Trophoblast cell (in vitro differentiated cells and primary cell): Measurements from ENCODE around the gene FMC1. TPM values are rescaled to one million over a fixed set of nuclear protein-coding genes. Genes with fewer than 3 reads are reported as not detected.

Experiments used
- DNase-seq, 2 donors: peaks; one replicate each; pipeline ENCODE4 v3.0.0-alpha.2; 2016
- H2AFZ ChIP-seq: 2 replicates; pipeline ENCODE4 v1.6.1; 2013; ENCODE audit warnings: low read length, moderate library complexity, mild to moderate bottlenecking; ENCODE audit not compliant: insufficient read depth, poor library complexity
- H2AK5ac ChIP-seq: 2 replicates; pipeline ENCODE4 v1.6.1; 2013; ENCODE audit warnings: mild to moderate bottlenecking, low read length
- H2BK120ac ChIP-seq: 2 replicates; pipeline ENCODE4 v1.6.1; 2013; ENCODE audit warnings: low read length, mild to moderate bottlenecking, moderate library complexity; ENCODE audit not compliant: insufficient read depth, poor library complexity
- H2BK12ac ChIP-seq: 2 replicates; pipeline ENCODE4 v1.6.1; 2013; ENCODE audit warnings: mild to moderate bottlenecking, low read length, moderate library complexity
- H2BK5ac ChIP-seq: 2 replicates; pipeline ENCODE4 v1.6.1; 2013; ENCODE audit warnings: low read length, low read depth, moderate library complexity, mild to moderate bottlenecking; ENCODE audit not compliant: poor library complexity
- H3K14ac ChIP-seq: 2 replicates; pipeline ENCODE4 v1.6.1; 2013; ENCODE audit warnings: mild to moderate bottlenecking, low read length
- H3K18ac ChIP-seq: 2 replicates; pipeline ENCODE4 v1.6.1; 2013; ENCODE audit warnings: mild to moderate bottlenecking, low read length
- H3K23ac ChIP-seq: 2 replicates; pipeline ENCODE4 v1.6.1; 2013; ENCODE audit warnings: low read length
- H3K27ac ChIP-seq: 2 replicates; pipeline ENCODE4 v1.5.1; 2013; ENCODE audit warnings: low read depth, mild to moderate bottlenecking, inconsistent platforms, low read length, moderate library complexity
- H3K27me3 ChIP-seq: 2 replicates; pipeline ENCODE4 v1.6.1; 2013; ENCODE audit warnings: inconsistent platforms, mild to moderate bottlenecking, low read length, moderate library complexity; ENCODE audit not compliant: insufficient read depth
- H3K36me3 ChIP-seq, 2 experiments: 1 replicate in 1 of 2; 2 replicates in 1 of 2; pipeline ENCODE4 v1.6.1; 2013; ENCODE audit warnings: low read length in 2 of 2, mild to moderate bottlenecking in 2 of 2, moderate library complexity in 1 of 2; ENCODE audit not compliant: insufficient read depth in 2 of 2, control insufficient read depth in 1 of 2
- H3K4ac ChIP-seq: 2 replicates; pipeline ENCODE4 v1.6.1; 2013; ENCODE audit warnings: low read depth, mild to moderate bottlenecking, low read length, moderate library complexity
- H3K4me1 ChIP-seq, 2 experiments: 1 replicate in 1 of 2; 2 replicates in 1 of 2; pipeline ENCODE4 v1.6.1; 2013; ENCODE audit warnings: low read length in 2 of 2, mild to moderate bottlenecking in 2 of 2, moderate library complexity in 1 of 2; ENCODE audit not compliant: insufficient read depth in 2 of 2, control insufficient read depth in 1 of 2
- H3K4me2 ChIP-seq: 2 replicates; pipeline ENCODE4 v1.6.1; 2013; ENCODE audit warnings: inconsistent platforms, mild to moderate bottlenecking, low read length, moderate library complexity
- H3K4me3 ChIP-seq: 2 replicates; pipeline ENCODE4 v1.5.1; 2013; ENCODE audit warnings: mild to moderate bottlenecking, low read depth, low read length, inconsistent platforms
- H3K79me1 ChIP-seq: one replicate; pipeline ENCODE4 v1.6.1; 2013; ENCODE audit warnings: low read length
- H3K79me2 ChIP-seq: 2 replicates; pipeline ENCODE4 v1.6.1; 2013; ENCODE audit warnings: low read length, mild to moderate bottlenecking; ENCODE audit not compliant: control insufficient read depth, insufficient read depth, poor library complexity
- H3K9ac ChIP-seq: 2 replicates; pipeline ENCODE4 v1.6.1; 2013; ENCODE audit warnings: mild to moderate bottlenecking, low read length
- H3K9me3 ChIP-seq: 2 replicates; pipeline ENCODE4 v1.6.1; 2013; ENCODE audit warnings: low read depth, mild to moderate bottlenecking, control low read depth, inconsistent platforms, low read length; ENCODE audit not compliant: insufficient read depth
- H4K12ac ChIP-seq: 2 replicates; pipeline ENCODE4 v1.6.1; 2013; ENCODE audit warnings: low read depth, mild to moderate bottlenecking, low read length, moderate library complexity
- H4K8ac ChIP-seq: 2 replicates; pipeline ENCODE4 v1.6.1; 2013; ENCODE audit warnings: low read depth, mild to moderate bottlenecking, low read length, moderate library complexity
- H4K91ac ChIP-seq: one replicate; pipeline ENCODE4 v1.6.1; 2013; ENCODE audit warnings: low read depth, mild to moderate bottlenecking, low read length, moderate library complexity
- WGBS: extraction: QIAGEN DNeasy Blood & Tissue Kit; methylation state at CpG from one replicate; pipeline ENCODE4 v1.1.7; 2013; ENCODE audit warnings: missing lambda C conversion rate; ENCODE audit not compliant: insufficient read length, insufficient coverage; ENCODE audit errors: extremely low coverage; 5-methylcytosine and 5-hydroxymethylcytosine counted together
- polyA plus RNA-seq: library from polyadenylated mRNA; stranded (reverse); fragments of 200-250 nt; gene quantifications from 2 replicates; pipeline ENCODE4 v1.2.3, GENCODE V29; 2013

The FMC1 gene, protein sequence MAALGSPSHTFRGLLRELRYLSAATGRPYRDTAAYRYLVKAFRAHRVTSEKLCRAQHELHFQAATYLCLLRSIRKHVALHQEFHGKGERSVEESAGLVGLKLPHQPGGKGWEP
- 27.6 and 28.9 TPM in 2 replicates for polyA plus RNA-seq

DNA sequence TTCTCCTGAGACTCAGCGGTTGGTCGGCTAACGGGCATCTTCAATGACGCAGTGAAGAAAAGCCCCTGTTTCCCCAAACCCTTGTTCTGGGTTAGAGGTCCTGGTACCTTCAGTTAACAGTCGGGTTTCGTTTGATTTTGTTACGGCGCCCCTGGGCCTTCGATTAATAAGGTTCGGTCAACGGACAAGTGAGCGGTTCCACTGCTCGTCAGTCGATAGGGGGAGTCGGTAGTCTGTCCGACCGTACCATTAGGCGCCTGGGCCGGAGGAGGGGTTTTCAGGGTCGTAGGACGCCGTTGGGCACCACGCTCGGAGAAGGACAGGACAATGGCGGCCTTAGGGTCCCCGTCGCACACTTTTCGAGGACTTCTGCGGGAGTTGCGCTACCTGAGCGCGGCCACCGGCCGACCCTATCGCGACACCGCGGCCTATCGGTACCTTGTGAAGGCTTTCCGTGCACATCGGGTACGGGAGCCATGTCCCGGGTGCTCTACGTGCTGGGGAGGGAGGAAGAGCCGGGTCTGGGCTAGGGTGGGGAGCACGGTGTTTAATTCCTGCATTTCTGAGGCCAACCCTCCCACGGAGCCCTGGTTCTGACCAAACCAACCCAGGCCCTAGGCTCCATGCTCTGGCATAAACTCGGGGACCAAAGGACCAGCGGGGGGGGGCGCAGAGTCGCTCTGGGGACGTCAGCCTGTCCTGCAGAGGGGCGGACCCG, at the start of gene FMC1:
TSS of gene FMC1 (plus strand) at position 280 of the 718 bp plus-strand sequence. CDS start at position 328, 48 bp downstream.
- H3K36me3 ChIP-seq, result peaks cover 1 to 2% of the 10 kb centered on the region in 2 experiments
- no peaks in the 10 kb centered on the region for H3K27me3 ChIP-seq
- peaks cover 3% of the 10 kb centered on the region for H3K79me2 ChIP-seq
- H3K4me3 ChIP-seq, result peak within 1 kb of the TSS; percentile 97
- H4K91ac ChIP-seq, result peak within 1 kb of the TSS; percentile 99
- peak within 1 kb of the TSS; percentile 92 for H4K8ac ChIP-seq
- H2AK5ac ChIP-seq, result peak within 1 kb of the TSS; percentile 21
- peak within 1 kb of the TSS; percentile 87 for H3K4me2 ChIP-seq
- H2BK12ac ChIP-seq, result no peak within 1 kb of the TSS
- peak within 1 kb of the TSS; percentile 83 for H3K14ac ChIP-seq
- peak within 1 kb of the TSS; percentile 56 for H2AFZ ChIP-seq
- peaks cover 0 to 3% of the 10 kb centered on the region in 2 experiments for H3K4me1 ChIP-seq
- peak; percentile 90 to 93 for DNase-seq
- peak within 1 kb of the TSS; percentile 98 for H3K18ac ChIP-seq
- WGBS, result no CpG with 5 or more reads among the region's 54 CpGs
- H2BK5ac ChIP-seq, result peak within 1 kb of the TSS; percentile 74
- peak within 1 kb of the TSS; percentile 99 for H3K9ac ChIP-seq
- no peaks in the 10 kb centered on the region for H3K9me3 ChIP-seq
- H4K12ac ChIP-seq, result peak within 1 kb of the TSS; percentile 99
- H3K4ac ChIP-seq, result peak within 1 kb of the TSS; percentile 87
- H2BK120ac ChIP-seq, result peak within 1 kb of the TSS; percentile 81
- H3K23ac ChIP-seq, result no peak within 1 kb of the TSS
- H3K79me1 ChIP-seq, result peaks cover 10% of the 10 kb centered on the region
- peak within 1 kb of the TSS; percentile 96 for H3K27ac ChIP-seq

DNA sequence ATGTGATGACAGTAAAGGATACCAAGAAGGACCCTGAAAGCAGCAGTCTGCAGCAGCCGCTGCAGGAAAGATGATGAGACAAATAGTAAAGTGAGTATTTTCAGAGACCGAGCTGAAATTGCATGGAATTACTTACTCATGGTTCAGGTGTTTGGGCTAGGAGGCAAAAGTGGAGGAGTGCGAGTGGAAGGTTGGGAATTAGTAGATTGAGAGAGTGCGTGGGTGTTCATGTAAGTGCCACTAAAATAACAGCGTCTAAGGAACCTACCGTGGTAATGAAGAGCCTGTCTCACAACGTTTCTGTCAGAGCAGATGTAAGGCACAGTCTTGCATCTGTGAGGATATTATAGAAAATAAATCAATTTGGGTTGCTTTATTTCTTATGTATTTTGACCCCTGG, 48.3 kb upstream of the FMC1 start:
- H3K9me3 ChIP-seq, result no peaks in the 10 kb centered on the region
- no peak overlapping the region for H2BK5ac ChIP-seq
- no peak overlapping the region for H4K91ac ChIP-seq
- no peak overlapping the region for H2AFZ ChIP-seq
- no peak overlapping the region for H3K23ac ChIP-seq
- H4K8ac ChIP-seq, result no peak overlapping the region
- H2BK120ac ChIP-seq, result no peak overlapping the region
- H3K4me2 ChIP-seq, result no peak overlapping the region
- H3K4ac ChIP-seq, result no peak overlapping the region
- DNase-seq, result no peak
- H4K12ac ChIP-seq, result no peak overlapping the region
- H3K4me1 ChIP-seq, result peaks cover 0 to 2% of the 10 kb centered on the region in 2 experiments
- no peak overlapping the region for H3K18ac ChIP-seq
- WGBS, result 100% methylated on average over 2 of the region's 7 CpGs
- H3K27me3 ChIP-seq, result no peaks in the 10 kb centered on the region
- peaks cover 2 to 7% of the 10 kb centered on the region in 2 experiments for H3K36me3 ChIP-seq
- no peaks in the 10 kb centered on the region for H3K79me2 ChIP-seq
- H3K9ac ChIP-seq, result no peak overlapping the region
- no peaks in the 10 kb centered on the region for H3K79me1 ChIP-seq
- H2BK12ac ChIP-seq, result no peak overlapping the region
- H3K4me3 ChIP-seq, result no peak overlapping the region
- no peak overlapping the region for H3K27ac ChIP-seq
- no peak overlapping the region for H2AK5ac ChIP-seq
- H3K14ac ChIP-seq, result no peak overlapping the region

DNA sequence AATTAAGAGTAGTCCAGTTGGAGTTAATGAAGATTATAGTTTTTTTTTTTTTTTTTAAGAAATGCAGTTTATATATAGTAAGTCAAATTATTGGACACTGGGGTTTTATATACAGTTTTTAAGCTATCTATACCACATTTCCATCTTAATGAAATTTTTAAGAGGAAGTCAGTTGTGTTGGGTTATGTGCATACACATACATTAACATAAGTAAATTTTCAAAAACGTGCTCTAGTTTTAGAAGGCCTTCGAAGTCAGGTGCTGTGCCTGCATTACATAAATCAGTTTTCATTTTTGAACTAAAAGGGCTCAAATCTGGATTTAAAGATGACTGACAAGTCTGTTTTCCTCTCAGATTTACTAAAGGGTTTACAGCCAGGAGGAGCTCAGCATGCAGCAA, 47.6 kb upstream of the FMC1 start:
- no peak overlapping the region for H2BK5ac ChIP-seq
- no peak overlapping the region for H4K8ac ChIP-seq
- H3K23ac ChIP-seq, result no peak overlapping the region
- H3K18ac ChIP-seq, result no peak overlapping the region
- no peak overlapping the region for H2AFZ ChIP-seq
- no peaks in the 10 kb centered on the region for H3K27me3 ChIP-seq
- no peaks in the 10 kb centered on the region for H3K9me3 ChIP-seq
- H3K4ac ChIP-seq, result no peak overlapping the region
- no peak overlapping the region for H3K27ac ChIP-seq
- no peak overlapping the region for H3K4me3 ChIP-seq
- no peak overlapping the region for H4K12ac ChIP-seq
- H2BK12ac ChIP-seq, result no peak overlapping the region
- H3K9ac ChIP-seq, result no peak overlapping the region
- H3K36me3 ChIP-seq, result peaks cover 2 to 7% of the 10 kb centered on the region in 2 experiments
- DNase-seq, result no peak
- no peak overlapping the region for H2AK5ac ChIP-seq
- H3K4me1 ChIP-seq, result peaks cover 0 to 2% of the 10 kb centered on the region in 2 experiments
- no peaks in the 10 kb centered on the region for H3K79me1 ChIP-seq
- no peak overlapping the region for H4K91ac ChIP-seq
- no CpG with 5 or more reads among the region's 2 CpGs for WGBS
- H2BK120ac ChIP-seq, result no peak overlapping the region
- no peak overlapping the region for H3K4me2 ChIP-seq
- H3K79me2 ChIP-seq, result no peaks in the 10 kb centered on the region
- H3K14ac ChIP-seq, result no peak overlapping the region

DNA sequence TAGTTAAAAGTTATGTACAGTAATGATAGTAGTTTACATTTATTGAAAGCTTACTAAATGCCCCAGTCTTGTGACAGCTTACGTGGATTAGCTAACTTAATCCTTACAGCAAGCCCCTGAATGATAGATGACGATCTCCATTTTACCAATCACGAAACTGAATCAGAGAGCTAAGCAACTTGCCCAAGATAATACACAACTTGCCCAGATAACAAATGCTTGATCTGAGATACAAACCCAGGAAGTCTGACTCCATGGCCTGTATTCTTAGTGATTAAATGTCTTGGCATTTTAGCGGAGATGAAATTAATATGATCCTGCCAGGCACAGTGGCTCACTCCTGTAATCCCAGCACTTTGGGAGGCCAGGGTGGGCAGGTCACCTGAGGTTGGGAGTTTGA, 46.9 kb upstream of the FMC1 start:
- no peak overlapping the region for H3K4ac ChIP-seq
- no peak overlapping the region for H2BK120ac ChIP-seq
- H3K4me2 ChIP-seq, result no peak overlapping the region
- H3K14ac ChIP-seq, result no peak overlapping the region
- no peak overlapping the region for H2BK12ac ChIP-seq
- no peak for DNase-seq
- no peak overlapping the region for H3K18ac ChIP-seq
- no peaks in the 10 kb centered on the region for H3K9me3 ChIP-seq
- no peaks in the 10 kb centered on the region for H3K27me3 ChIP-seq
- H3K9ac ChIP-seq, result no peak overlapping the region
- no peak overlapping the region for H3K23ac ChIP-seq
- H3K79me1 ChIP-seq, result no peaks in the 10 kb centered on the region
- H3K27ac ChIP-seq, result no peak overlapping the region
- H3K4me1 ChIP-seq, result peaks cover 0 to 2% of the 10 kb centered on the region in 2 experiments
- no peak overlapping the region for H3K4me3 ChIP-seq
- no peak overlapping the region for H2AK5ac ChIP-seq
- no peak overlapping the region for H4K12ac ChIP-seq
- no peak overlapping the region for H2BK5ac ChIP-seq
- no CpG with 5 or more reads among the region's 4 CpGs for whole genome bisulfite sequencing
- H3K79me2 ChIP-seq, result no peaks in the 10 kb centered on the region
- no peak overlapping the region for H4K91ac ChIP-seq
- no peak overlapping the region for H4K8ac ChIP-seq
- H3K36me3 ChIP-seq, result peaks cover 2 to 7% of the 10 kb centered on the region in 2 experiments
- H2AFZ ChIP-seq, result no peak overlapping the region
